Fibroblast of pulmonary artery (primary cell): ENCODE measurements around the gene PRLH.
"Not testable (repeated sequence)": the region's sequence is repeated elsewhere in the genome, so short reads cannot be mapped to it uniquely, and the experiment has no call there.

Source experiments
- DNase-seq: peaks from one replicate; pipeline ENCODE4 v3.0.0-alpha.2; 2010; ENCODE audit warnings: low read depth
- H3K4me3 ChIP-seq: replicated peaks from 2 replicates; pipeline ENCODE4 v1.5.1; 2011; ENCODE audit warnings: low read depth, mild to moderate bottlenecking, control low read depth, low read length, moderate library complexity
- CTCF ChIP-seq: IDR thresholded peaks from 2 replicates; pipeline ENCODE4 v1.5.1; 2011; ENCODE audit warnings: mild to moderate bottlenecking, control low read depth, low read length, inconsistent platforms; ENCODE audit errors: missing control alignments

PRLH gene

GRCh38 chr2:237594514-237594871, 28.1 kb downstream of the PRLH start:
- DNase-seq: no peak
- no peak overlapping the region for H3K4me3 ChIP-seq
- TF ChIP-seq CTCF: no peak

GRCh38 chr2:237595829-237596519, 29.6 kb downstream of the PRLH start:
- DNase-seq, H3K4me3 ChIP-seq: not testable (repeated sequence)

- no peak for DNase-seq
- H3K4me3 ChIP-seq: no peak overlapping the region
- TF ChIP-seq CTCF: no peak
These were observed 30.3 kb downstream of the PRLH start for GRCh38 chr2:237596520-237597195.

GRCh38 chr2:237597196-237598145, 31.1 kb downstream of the PRLH start:
- TF ChIP-seq CTCF: no peak
- DNase-seq: no peak
- no peak overlapping the region for H3K4me3 ChIP-seq

GRCh38 chr2:237598468-237599208, 32.3 kb downstream of the PRLH start:
- DNase-seq: no peak
- TF ChIP-seq CTCF: no peak
- no peak overlapping the region for H3K4me3 ChIP-seq

- no peak overlapping the region for H3K4me3 ChIP-seq
- TF ChIP-seq CTCF: no peak
- no peak for DNase-seq
These were observed 33.2 kb downstream of the PRLH start for GRCh38 chr2:237599465-237600110.
